Fibroblast of the conjunctiva (primary cell): ENCODE measurements around the gene EPHB1.

Experiments used
- DNase-seq: peaks from one replicate; pipeline ENCODE4 v3.0.0-alpha.2; 2010; ENCODE audit warnings: low read depth

Gene EPHB1

DNA sequence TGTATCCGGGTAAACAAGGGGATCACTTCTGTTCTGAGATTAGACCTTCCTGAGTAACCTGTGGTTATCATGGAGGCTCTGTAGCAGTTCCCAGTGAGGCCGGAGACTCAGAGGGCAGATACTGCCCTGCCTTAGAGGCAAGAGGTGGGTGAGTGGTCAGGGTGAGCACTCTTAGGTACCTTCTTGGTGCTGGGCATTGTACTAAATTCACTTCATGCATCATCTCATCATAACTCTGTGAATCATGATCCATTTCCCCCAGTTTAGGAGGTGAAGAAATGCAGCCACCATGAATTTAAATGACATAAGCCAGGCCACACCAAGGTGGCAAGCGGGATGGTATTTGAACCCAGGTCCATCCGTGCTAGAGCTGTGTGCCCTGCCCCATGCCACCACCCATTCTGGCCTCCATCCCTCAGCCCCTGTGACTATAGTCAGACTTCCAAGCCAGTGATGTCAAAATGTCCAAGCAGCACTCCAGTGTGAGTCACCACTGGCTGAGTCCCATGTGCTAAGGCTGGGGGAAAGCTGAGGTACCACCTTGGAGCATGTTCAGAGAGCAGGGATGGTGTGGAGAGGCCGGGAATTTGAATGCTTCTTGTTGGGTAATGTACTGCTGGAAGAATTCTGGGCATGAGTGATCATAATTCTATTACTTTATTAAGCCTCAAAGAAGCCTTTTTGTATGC is 88.8 kb downstream of the EPHB1 start:
- DNase-seq = no peak

DNA sequence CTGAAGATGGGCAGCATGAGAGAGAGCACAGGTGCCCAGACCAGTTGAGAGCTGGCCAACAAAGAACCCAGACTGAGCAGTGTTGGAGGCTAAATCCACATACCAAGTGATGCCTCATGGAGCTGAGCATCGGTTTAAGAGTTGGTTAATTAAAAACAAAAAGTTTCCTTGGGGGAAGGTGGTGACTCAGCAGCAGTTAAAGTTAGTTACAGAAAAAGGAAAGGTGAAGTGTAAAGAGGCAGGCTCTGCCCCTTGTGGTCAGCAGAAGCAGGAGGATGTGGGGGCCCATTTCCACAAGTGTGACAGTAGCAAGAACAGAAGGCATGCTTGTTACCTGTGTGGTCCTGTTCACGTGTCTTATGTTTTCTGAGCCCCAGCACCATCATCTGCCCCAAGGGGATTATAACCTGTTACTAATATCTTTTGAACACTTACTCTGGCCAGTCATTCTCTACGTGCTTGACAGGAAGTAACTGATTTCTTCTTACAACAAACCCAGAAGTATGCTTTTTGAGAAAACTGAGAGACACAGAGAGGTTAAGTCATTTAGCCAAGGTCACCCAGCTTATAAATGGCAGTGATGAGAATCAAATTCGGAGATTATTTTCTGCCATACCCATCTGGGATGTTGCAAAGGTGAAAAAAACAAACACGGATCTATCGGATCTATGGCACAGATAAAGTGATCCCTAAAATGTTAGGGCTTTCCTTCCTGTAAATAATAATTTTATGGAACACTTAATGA is 91.0 kb downstream of the EPHB1 start:
- DNase-seq = no peak

DNA sequence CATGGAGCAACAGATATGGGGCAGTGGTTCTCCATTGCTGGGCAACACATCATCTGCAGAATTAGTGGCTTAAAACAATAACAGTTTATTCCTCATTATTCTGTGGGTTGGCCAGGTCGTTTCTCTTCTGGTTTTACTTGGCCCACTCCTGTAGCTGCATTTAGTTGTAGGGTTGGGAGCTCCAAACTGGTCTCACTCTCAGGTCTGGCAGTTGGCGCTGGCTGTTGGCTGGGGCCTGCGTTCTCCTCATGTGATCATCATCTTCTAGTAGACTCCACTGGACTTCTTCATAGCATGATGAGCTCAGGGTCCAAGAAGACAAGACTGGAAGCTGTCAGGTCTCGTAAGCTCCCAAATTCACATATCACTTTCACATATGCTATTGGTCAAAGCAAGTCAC is 91.9 kb downstream of the EPHB1 start:
- no peak for DNase-seq

DNA sequence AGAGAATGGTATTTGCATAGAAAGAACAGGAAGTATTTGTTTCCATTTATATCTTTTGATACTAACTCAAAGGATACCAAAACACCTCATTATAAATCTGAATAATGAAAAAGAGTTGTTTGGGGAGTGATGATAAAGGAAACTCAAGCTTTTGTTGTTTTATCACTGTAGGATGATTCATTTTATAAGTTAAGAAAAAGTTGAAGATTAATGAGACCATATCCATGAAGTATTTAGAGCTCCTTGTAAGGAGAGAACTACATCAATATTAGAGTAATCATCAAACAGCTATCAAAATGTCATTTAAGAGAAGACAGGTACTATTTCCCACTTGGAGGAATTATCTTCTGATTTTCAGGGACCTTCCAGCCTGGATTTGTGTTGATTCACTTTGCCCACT is 92.5 kb downstream of the EPHB1 start:
- no peak for DNase-seq

DNA sequence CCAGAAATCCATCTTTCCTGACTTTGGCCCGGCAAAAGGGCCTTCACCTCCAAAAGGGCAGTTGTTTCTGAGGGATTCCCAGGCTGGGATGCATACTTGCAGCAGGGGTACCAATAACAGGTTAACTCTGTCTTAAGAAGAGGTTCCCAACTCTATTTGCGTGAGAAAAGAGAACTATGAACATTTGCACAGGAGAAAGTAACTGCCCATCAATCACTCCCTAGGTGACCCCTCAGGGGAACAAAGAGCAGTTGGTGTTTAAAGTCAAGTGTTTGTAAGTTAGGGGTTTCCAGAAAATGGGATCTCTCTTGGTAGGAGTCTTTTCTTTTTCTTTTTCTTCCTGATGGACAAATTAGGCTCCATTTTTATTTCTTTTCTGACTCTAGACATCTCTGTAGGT is 97.3 kb downstream of the EPHB1 start:
- DNase-seq = no peak

DNA sequence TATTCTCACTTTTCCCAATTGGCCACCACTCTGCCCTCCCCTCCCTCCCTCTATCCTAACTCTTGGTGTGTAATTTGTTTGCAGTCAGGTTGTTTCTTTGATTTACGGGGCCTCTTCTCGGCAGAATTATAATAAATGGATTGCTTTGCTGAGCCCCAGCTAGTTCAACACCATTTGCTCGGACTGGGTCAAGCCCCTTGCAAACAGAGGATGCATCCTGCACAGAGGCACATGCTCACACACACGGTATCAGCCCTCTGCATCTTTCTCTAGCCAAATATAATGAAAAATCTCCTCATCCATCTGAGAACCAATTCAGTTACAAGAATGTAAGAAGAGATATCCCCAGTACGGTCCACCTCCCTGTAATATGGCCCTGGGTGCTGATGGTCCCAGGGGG is 97.7 kb downstream of the EPHB1 start:
- no peak for DNase-seq

DNA sequence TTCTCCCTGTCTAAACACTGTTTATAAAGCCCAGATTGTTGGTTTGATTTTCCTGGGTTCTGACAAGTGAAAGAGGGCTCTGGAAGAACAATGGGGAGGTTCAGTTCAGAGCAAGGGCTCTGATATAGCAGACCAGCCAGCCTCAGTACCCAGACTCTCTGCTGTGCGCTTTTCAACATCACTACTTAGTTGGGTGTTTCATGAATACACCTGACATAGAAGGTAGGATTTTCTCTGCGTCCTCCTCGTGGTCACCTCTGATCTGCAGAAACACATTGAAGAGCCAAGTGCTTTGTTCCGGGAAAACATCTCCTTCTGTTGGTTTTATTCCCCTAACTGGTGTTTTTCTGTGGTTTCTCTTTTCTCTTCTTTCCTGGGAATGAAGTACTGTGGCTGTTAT is 99.5 kb downstream of the EPHB1 start:
- no peak for DNase-seq

DNA sequence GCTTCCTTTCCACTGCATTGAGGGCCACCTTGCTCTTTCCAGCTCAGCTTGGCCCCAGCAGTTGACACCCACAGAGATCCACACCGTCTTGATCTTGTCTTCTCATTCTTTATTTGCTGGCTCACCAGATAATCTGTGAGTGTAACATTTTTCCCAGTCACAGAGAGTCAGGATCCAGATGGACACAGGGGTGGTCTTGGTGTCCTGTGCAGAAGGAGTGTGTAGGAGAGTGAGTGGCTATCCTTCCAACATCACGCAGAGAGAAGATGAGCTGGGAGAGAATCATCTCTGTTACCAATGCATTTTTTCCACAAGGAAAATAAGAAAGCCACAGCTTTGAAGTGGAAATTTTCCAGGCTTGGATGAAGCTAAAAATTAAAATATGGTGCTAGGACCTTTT is 100.1 kb downstream of the EPHB1 start:
- no peak for DNase-seq

DNA sequence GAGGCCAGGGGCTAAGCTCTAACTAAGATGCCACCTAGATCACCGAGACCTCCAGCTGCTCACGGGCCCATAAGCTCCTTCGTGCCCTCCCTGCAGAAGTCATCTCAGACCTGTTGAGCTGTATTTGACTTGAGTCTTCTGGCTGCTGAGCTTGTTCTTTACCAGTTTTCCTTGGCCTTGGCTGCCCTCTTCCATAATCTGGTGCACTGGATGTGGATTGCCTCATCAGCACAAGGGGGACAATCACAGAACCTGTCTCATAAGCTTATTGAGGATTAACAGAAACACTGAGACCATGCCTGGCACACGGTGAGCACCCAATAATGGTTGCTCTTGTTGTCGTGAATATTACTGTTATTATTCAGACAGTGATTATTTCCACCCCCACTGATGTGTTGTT is 101.1 kb downstream of the EPHB1 start:
- DNase-seq = no peak

DNA sequence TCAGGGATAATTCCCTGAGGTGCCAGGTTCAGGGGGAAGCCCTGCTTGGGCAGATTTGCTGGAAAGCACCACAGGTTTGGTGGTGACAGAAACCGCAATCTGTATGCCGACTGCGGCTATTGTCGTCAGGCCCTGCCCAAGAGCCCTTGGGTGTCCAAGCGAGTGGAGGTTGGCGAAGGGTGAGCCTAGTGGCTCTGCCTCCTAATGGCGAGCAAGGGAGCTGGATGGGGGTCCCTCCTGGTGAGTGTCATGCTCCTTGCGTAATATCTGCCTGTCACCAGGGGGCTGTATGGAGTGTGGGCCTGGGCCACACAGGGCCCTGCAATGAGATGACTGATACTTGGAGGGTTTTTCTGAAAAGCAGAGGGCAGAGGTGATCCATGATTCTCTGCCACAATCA is 101.6 kb downstream of the EPHB1 start:
- DNase-seq = no peak

DNA sequence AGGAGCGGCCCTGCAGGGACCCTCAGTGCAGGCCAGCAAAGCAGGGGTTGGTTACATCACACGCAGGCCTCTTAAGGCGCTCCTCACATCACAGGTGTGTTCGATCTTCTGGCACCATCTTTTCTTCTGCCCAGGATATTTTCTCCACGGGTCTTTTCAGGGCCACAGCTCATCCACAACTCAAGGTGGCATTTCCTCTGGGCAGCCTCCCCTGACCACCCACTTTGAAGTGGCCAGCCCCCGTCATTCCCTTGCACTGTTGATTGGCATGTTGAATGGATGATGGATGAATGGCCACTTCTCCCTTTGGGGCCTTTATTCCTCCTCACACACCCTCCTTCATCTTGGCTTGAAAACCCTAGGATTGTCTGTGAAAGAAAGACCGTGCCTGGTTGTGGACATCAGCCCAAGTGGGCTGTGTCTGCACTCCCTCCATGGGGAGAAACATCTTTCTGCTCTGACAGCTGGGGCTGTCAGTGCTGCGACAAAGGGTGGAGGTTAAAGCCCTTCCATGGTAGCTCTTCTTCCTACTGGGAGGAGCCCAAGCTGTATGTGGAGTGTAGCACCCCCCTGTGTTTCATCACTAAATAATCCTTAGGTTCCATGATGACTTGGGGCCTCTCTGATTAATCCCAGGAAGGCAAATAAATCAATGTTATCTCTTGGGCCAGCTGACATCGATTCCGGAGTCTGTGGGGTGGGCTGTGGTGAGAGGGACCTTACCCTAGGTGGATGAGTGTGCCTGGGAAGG is 102.5 kb downstream of the EPHB1 start:
- no peak for DNase-seq

DNA sequence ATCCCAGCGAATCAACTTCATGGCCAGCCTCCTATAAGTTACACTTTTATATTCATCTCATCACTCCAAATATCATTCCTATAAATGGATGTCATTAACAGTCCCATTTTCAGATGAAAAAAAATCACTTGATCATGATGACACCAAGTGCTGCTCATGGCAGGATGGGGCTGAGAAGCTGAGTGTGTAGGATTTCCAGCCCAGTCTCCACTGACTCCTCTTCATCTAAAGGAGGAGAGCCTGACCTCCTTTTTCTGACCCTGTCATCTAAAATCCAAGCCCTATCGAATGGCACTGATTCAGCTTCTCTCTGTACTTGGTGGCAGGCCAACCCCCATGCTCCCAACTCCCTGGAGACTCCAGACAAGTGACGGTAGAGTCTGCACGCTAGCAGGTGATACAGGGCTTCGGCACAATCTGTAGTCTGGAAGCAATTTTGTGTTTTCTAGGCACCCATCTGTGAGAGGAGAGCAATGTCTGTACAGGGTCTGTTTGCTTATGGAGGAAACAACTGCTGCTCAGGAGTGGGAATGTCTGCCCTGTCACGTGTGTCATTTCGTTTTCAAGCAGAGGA is 103.2 kb downstream of the EPHB1 start:
- no peak for DNase-seq

DNA sequence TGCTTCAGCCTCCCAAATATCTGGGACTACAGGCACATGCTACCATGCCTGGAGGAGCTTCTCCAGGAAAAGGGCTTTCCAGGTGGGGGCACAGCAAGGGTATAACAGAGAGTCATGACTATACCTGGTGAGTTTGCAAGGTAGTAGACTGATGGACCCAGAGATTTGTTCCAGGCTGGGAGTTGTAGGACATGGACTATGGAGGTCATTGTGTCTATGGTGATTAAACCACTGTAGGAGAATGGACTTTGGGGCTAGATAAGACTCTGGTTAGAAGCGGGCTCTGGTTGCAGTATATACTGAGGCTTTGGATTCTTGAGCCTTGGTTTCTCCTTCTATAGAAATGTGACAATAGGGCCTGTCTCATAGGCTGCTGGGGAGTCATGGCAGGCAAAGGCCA is 104.7 kb downstream of the EPHB1 start:
- no peak for DNase-seq

DNA sequence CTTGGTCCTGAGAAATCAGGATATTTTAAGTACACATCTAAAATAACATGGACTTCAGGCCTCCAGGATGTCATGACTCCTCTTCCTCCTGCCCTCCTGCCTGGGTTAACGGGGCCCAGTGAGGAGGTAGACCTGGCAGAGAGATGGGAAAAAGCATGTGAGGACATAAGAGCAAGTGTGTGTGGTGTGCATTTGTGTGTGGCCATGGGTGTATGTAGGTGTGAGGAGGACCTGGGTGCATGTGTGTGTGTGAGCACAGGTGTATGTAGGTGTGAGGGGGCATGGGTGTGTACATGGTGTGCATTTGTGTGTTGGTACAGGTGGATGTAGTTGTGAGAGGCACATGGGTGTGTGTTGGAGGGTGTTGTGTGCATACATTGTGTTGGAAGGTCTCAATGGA is 105.4 kb downstream of the EPHB1 start:
- DNase-seq = no peak

DNA sequence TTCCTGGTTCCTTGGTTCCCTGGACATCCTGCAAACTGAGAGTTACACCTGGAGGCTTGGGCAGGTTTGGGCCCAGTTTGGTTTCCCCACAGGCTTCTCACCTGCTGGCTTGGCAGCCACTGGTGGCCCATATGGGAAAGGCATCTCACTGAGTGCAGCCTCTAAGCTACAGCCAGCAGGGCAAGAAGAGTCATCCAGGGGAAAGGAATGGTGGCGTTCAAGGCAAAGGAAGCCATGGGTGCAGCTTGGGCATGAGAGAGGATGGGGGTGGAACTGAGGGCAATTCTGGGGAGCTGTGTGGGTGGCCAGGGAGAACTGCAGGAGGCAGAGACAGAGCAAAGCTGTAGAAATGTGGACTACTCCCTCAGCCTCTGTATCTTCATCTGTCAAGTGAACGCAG is 106.4 kb downstream of the EPHB1 start:
- DNase-seq = no peak

DNA sequence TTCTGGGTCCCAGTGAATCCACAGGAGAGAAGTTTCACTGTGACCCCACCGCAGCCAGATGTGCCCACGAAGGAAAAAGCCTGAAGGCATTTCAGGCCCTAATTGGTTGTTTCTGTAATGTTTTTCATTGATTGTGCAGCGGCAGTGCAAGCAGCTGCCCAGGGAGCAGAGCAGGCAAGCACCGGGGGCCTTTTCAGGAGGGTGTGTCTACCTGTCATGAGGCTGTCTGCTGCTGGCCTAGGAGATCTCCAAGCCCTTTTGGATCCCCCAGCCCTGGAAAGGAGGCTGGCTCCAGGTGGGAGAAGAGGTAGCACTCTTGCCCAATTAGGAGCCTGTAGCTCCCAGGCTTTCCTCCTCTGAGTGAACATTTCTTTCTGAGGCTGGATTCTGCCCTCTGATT is 108.8 kb downstream of the EPHB1 start:
- no peak for DNase-seq

DNA sequence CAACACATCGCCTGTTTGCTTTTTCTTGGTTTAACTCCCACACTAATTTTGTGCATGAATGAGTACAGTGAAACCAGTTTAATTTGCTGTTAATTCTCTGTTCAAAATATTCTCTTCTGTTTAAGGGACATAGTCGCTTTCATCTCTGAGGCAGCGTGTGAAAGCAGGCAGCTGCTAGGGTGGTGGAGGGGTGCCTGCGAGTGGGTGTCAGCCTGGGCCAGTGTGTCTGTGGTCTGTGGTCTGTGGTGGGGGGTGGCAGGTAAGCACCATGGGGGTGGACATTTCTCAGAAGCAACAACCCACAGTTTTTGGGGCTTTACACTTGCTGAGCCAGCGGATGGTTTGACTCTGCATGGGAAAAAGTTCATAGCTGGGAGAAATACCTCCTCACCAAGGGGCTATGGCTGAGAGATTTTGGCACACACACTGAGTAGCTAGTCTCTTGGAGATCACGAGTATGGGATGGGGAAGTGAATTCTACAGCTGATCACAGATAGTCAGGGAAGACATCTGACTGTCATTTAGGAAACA is 109.2 kb downstream of the EPHB1 start:
- DNase-seq = no peak

DNA sequence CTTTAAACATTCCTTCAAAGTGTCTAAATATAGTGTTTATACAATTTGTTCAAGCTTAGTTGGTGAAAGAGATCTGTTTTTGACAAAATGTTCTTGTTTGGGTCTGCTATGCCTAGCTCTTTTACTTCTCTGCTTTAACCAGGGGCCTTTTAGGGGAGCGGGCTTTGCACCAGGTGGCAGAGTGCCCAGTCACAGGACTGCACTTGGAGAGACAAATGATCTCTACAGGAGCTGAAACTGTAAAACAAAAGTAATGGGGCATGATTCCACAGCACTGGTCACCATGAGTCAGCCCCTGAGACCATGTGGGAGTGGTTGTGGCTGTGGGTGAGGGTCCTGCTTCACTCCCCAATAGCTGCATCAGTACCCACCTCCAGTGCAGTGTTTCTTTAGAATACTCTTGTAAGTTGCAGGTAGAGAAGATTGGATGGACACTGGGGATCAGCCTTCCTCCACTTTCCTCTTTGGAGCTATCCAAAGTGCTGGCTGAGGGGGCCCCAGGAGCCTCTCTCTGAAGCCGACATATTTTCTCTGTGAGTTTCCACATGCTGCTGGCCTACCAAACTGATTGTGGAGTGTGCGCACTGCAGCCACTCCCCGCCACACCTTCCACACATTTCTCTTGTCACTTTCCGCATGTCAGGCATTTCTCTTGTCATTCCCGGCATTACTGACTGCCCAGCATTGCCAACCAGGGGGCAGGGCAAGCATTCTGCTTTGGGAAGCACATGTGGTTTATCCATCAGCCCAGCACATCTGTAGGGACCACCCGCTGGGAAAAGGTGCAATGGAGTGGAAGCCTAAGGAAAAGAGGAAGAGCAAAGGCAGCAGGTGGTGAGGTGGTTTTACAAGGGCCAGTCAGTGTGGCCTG is 110.0 kb downstream of the EPHB1 start:
- no peak for DNase-seq

DNA sequence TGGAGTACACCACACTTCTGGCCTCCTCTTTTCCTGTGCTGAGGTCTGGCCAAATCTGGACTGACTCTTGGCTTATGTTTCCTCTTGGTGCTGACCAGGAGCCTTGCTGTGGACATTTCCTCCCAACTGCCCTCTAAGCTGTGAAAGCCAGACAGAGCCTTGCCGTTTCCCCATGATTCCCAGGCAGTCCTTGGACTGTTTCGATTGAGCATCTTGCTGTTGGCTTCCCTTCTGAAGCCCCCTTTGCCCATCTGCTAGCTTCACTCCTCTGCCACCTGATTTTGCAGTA is 110.5 kb downstream of the EPHB1 start:
- DNase-seq = no peak

DNA sequence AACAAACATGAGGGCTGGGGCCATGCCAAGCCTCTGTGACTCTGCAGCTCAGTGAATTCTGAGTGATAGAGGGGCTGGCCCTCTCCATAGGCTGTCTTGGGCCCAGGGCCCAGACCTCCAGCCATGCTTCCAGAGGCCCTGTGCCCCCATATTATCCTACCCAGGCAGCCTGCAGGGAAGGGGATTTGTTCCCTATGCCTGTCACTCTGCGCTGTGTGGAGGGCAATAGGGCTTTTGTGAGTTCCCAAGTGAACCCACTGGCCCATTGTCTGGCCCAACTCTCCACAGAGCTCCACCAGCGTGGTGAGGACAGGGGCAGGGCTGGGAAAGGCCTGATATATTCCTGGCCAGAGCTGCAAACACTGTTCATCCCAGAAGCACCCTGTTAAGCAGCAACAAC is 113.2 kb downstream of the EPHB1 start:
- no peak for DNase-seq

DNA sequence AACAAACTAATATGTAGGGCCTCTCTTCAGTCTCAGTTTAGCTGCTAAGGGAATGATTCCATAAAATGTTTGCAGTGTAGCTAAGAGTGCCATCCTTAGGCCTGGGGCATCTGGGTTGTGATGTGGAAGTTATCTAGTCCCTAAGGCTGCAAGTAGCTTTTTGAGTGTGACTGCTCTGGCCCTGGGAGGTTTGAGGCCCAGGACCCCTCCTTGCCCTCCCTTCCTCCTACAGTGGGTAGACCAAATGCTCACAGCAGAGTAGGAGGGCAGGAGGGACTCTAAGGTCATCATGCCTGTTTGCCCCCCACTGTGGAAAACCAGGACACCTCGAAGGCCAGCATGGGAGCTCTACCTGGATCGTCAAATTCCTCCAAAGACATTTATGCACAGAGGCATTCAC is 115.0 kb downstream of the EPHB1 start:
- DNase-seq = no peak
